Ascending aorta (tissue), 2 donors: Measurements from ENCODE around the gene RASGEF1C. TPM values are rescaled to one million over a fixed set of nuclear protein-coding genes. Genes with fewer than 3 reads are reported as not detected.

ENCODE experiments used
- DNase-seq, 2 donors: peaks; one replicate each; pipeline ENCODE4 v3.0.0-alpha.2; 2019; ENCODE audit warnings: low spot score in 2 of 2
- H3K27ac ChIP-seq, 2 donors: fragments of 200-600 bp; sonication (generic); one replicate each; pipeline ENCODE4 v1.5.1; 2016 to 2017; ENCODE audit warnings: mild to moderate bottlenecking in 1 of 2
- H3K27me3 ChIP-seq: fragments of 200-600 bp; sonication (generic); one replicate; pipeline ENCODE4 v1.5.1; 2017
- H3K36me3 ChIP-seq, 2 donors: fragments of 200-600 bp; sonication (generic); one replicate each; pipeline ENCODE4 v1.5.1; 2016
- H3K4me1 ChIP-seq, 2 donors: fragments of 200-600 bp; sonication (generic); one replicate each; pipeline ENCODE4 v1.5.1; 2016 to 2017; ENCODE audit warnings: mild to moderate bottlenecking in 1 of 2
- H3K4me3 ChIP-seq, 2 donors: fragments of 200-600 bp; sonication (generic); one replicate each; pipeline ENCODE4 v1.5.1; 2016 to 2017; ENCODE audit warnings: mild to moderate bottlenecking in 1 of 2
- H3K9me3 ChIP-seq, 2 donors: fragments of 200-600 bp; sonication (generic); one replicate each; pipeline ENCODE4 v1.5.1; 2016
- intact Hi-C: fragments of 100-400 bp; cut with DNase I; formaldehyde crosslinking; loops from one replicate; pipeline ENCODE4 v1.15.1; 2023
- total RNA-seq: library from RNA; depleted of rRNA; stranded (reverse); fragments of >200 nt; gene quantifications from one replicate; pipeline ENCODE4 v1.1.0, GENCODE V29; 2016
- TF ChIP-seq, protein P1 (sequence below), 3 experiments: fragments of 200-600 bp in 2 of 3; fragments of 450-650 bp in 1 of 3; sonication (generic) in 2 of 3; IDR thresholded peaks; one replicate each; pipeline ENCODE4 v1.5.1; 2016 to 2019; ENCODE audit warnings: antibody characterized with exemption in 3 of 3, mild to moderate bottlenecking in 1 of 3, moderate library complexity in 1 of 3

Gene RASGEF1C
- total RNA-seq, 1 donor from 2014 or later, result not detected

DNA sequence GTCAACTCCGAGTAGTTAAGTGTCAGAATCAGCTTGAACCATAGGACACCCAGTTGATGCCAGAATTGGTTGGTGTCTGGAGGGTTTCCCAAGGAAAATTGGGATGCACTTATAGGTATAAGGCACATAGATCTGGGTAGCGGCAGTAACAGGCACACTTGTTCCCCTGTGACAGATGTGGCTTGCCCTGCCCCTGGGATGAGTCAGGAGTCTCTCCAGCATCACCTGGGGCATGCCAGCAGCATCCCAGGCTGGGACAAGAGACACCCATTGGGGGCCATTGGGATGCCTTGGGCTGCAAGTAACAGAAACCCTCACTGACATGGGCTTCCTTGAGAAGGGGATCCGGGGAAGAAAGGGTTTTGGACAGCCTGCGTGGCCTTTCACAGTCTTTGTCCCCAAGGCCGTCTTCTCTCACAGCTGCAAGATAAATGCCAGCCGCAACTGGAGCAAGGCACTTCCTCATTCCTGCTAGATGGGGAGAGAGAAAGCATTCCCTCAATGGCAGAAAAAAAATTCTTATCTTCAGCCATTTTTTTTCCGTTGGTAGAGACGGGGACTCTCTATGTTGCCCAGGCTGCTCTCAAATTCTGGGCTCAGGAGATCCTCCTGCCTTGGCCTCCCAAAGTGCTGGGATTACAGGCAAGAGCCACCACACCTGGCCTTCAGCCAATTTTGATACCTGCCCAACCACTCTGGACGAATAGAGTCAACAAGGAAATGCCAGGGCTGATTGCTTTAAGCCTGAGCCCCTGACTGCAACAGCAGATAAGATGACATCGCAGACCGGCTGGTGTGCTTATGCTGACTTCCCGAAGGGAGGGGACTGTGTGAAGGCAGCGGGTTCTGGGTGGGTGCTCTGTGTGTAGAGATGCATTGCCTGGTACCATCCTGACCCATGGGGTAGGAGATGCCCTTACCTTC, 124.1 kb downstream of the RASGEF1C start:
- H3K27me3 ChIP-seq, result no peaks in the 10 kb centered on the region
- H3K4me1 ChIP-seq, result no peaks in the 10 kb centered on the region
- intact Hi-C loops, result no loop called here
- peak in 1 of 2 donors; percentile 53 for DNase-seq
- H3K9me3 ChIP-seq, result no peaks in the 10 kb centered on the region
- no peak overlapping the region for H3K4me3 ChIP-seq
- H3K27ac ChIP-seq, result no peak overlapping the region
- TF ChIP-seq, protein P1, sequence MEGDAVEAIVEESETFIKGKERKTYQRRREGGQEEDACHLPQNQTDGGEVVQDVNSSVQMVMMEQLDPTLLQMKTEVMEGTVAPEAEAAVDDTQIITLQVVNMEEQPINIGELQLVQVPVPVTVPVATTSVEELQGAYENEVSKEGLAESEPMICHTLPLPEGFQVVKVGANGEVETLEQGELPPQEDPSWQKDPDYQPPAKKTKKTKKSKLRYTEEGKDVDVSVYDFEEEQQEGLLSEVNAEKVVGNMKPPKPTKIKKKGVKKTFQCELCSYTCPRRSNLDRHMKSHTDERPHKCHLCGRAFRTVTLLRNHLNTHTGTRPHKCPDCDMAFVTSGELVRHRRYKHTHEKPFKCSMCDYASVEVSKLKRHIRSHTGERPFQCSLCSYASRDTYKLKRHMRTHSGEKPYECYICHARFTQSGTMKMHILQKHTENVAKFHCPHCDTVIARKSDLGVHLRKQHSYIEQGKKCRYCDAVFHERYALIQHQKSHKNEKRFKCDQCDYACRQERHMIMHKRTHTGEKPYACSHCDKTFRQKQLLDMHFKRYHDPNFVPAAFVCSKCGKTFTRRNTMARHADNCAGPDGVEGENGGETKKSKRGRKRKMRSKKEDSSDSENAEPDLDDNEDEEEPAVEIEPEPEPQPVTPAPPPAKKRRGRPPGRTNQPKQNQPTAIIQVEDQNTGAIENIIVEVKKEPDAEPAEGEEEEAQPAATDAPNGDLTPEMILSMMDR (IDR thresholded peaks at IDR 0.05), result no peak
- H3K36me3 ChIP-seq, result no peaks in the 10 kb centered on the region

DNA sequence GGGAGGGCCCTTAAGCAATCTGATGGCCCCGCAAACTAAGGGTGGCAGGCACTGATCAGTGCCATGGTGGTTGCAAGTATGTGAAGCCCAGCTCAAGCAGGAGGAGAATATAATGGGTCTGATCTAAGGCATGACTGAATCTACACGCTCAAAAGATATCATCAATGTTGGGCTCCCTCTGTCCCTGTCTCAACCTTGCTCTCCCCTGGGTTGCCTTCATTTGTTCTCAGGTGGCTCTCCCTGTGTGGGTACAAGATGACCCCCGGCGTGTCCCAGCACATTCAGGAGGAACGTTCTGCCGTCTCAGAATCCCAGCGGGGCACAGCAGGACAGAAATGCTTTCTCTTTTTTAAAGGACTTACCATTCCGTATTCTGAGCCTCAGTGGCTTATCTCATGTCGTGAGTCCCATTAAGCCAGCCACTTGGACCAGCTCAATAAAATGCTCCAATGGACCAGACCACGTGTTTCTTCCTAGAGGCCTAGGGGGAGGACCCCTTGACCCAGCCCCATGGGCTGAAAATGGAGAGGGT, 125.4 kb downstream of the RASGEF1C start:
- Histone ChIP-seq H3K4me3 (no peak overlapping the region), H3K9me3 (no peaks in the 10 kb centered on the region), H3K4me1 (no peaks in the 10 kb centered on the region), H3K27me3 (no peaks in the 10 kb centered on the region), H3K27ac (no peak overlapping the region), H3K36me3 (no peaks in the 10 kb centered on the region)
- no peak for DNase-seq
- TF ChIP-seq, protein P1 (IDR thresholded peaks at IDR 0.05), result no peak
- intact Hi-C loops, result no loop called here

DNA sequence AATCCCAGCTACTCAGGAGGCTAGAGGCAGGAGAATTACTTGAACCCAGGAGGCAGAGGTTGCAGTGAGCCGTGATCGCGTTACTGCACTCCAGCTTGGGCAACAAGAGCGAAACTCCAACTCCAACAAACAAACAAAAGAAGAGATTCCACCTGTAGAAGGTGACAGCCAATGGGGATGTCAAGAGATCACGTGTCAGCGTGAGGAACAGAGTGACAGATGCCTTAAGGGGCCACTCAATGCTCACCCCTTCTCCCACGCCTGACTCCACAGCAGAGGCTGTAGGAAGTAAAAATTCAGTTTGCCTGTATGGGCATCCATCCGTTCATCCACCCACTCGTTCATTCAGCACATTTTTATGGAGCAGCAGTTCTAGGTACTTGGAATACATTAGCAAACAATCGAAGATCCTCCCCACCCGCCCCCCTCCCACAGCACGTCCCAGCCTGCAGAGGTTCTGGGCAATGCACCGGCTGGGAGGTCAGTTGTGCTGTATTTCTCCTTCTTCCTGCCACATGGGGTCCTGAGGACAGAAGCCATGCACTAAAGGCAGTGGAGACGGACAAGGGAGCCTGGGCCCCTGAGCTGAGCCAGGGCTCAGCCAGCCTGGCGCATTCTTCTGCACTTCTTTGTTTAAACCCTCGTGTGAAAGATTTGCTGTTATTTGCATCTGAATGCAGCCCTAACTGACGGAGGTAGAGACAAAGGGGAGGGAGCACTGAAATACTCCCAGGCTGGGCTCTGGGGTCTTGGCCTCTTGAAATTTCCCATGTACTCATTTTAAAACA, 126.2 kb downstream of the RASGEF1C start:
- Histone ChIP-seq H3K4me3 (no peak overlapping the region), H3K27ac (no peak overlapping the region), H3K4me1 (no peaks in the 10 kb centered on the region), H3K9me3 (no peaks in the 10 kb centered on the region), H3K36me3 (no peaks in the 10 kb centered on the region), H3K27me3 (no peaks in the 10 kb centered on the region)
- TF ChIP-seq, protein P1 (IDR thresholded peaks at IDR 0.05), result no peak
- peak in 1 of 2 donors; percentile 43 for DNase-seq
- intact Hi-C loops, result no loop called here

DNA sequence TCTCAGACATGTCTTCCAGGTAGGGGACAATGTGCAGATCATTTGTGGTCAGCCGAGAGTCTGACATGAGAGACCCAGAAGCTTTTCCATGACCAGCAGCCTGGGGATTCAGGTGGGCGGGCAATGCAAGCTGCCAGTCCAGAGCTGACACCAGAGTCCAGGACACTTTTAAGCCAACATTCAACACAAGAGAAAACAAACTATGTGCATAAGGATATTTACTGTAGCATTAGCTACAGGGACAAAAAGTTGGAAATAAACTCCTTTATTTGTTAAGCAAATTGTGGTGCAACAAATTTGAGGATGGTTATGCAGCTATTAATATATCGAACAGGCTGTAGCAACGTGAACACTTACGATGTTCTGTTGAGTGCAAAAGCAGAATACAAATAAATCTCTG, 127.5 kb downstream of the RASGEF1C start:
- Histone ChIP-seq H3K4me3 (no peak overlapping the region), H3K27ac (no peak overlapping the region), H3K4me1 (no peaks in the 10 kb centered on the region), H3K27me3 (no peaks in the 10 kb centered on the region), H3K36me3 (no peaks in the 10 kb centered on the region), H3K9me3 (no peaks in the 10 kb centered on the region)
- DNase-seq, result peak in 1 of 2 donors; percentile 31
- intact Hi-C loops, result no loop called here
- TF ChIP-seq, protein P1 (IDR thresholded peaks at IDR 0.05), result no peak

DNA sequence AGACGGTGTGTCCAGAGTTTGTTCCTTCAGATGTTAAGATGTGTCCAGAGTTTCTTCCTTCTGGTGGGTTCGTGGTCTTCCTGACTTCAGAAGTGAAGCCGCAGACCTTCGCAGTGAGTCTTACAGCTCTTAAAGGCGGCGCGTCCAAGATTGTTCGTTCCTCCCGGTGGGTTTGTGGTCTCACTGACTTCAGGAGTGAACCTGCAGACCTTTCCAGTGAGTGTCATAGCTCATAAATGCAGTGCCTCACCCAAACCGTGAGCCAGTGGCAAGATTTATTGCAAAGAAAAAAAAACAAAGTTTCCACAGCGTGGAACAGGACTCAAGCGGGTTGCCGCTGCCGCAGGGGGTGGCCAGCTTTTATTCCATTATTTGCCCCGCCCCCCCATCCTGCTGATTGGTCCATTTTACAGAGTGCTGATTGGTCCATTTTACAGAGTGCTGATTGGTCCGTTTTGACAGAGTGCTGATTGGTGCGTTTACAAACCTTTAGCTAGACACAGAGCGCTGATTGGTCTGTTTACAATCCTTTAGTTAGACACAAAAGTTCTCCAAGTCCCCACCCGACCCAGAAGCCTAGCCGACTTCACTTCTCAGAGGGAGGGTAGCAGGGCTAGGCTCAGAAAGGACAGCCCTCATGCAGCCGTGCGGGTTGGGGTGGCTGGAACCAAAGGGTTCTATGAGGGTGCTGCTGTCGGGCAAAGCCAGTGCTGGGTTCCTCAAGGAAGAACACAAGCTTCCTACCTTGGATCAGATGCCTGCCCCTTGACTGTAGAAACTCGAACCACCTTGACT, 128.3 kb downstream of the RASGEF1C start:
- intact Hi-C loops, result no loop called here
- TF ChIP-seq, protein P1 (IDR thresholded peaks at IDR 0.05), result no peak
- H3K27ac ChIP-seq, result no peak overlapping the region
- no peaks in the 10 kb centered on the region for H3K27me3 ChIP-seq
- H3K4me3 ChIP-seq, result no peak overlapping the region
- H3K9me3 ChIP-seq, result no peaks in the 10 kb centered on the region
- no peaks in the 10 kb centered on the region for H3K36me3 ChIP-seq
- DNase-seq, result peak in 1 of 2 donors; percentile 49
- H3K4me1 ChIP-seq, result no peaks in the 10 kb centered on the region
